Spleen (tissue), 7 donors: Measurements from ENCODE around the gene FCHO2.

Experiments used
- CTCF ChIP-seq, 11 experiments: fragments of 200-600 bp in 7 of 11; fragments of 450-650 bp in 4 of 11; sonication (generic) in 4 of 11; IDR thresholded peaks in 8 of 11; conservative IDR thresholded peaks in 3 of 11; 1 replicate in 7 of 11; 2 replicates in 4 of 11; pipeline versions ENCODE4 v1.4.0 to v1.8.0; 2016 to 2021; ENCODE audit warnings: antibody characterized with exemption in 11 of 11, inconsistent platforms in 4 of 11, mild to moderate bottlenecking in 1 of 11
- POLR2A ChIP-seq, 3 donors: fragments of 450-650 bp; IDR thresholded peaks; one replicate each; pipeline ENCODE4 v1.5.1; 2017; ENCODE audit warnings: antibody characterized with exemption in 3 of 3, mild to moderate bottlenecking in 1 of 3
- POLR2AphosphoS5 ChIP-seq, 3 donors: sonication (generic); formaldehyde crosslinking; IDR thresholded peaks; one replicate each; pipeline ENCODE4 v1.5.1; 2017; ENCODE audit warnings: antibody characterized with exemption in 3 of 3
- donor health status: DM: no; HTN: no; CAD: no; lungs with moderate emphysema.
- donor health status: DM: no; HTN: no; CAD: no.
- donor health status: DM: no; HTN: no; CAD: no.

- TF ChIP-seq POLR2A (IDR thresholded peaks at IDR 0.05): no peak
- TF ChIP-seq CTCF (IDR thresholded peaks at IDR 0.05 in 8 of 11, conservative IDR thresholded peaks at IDR 0.05 in 3 of 11): no peak
- no peak for TF ChIP-seq POLR2AphosphoS5 (IDR thresholded peaks at IDR 0.05)
These were observed 29.9 kb downstream of the FCHO2 start for GRCh38 chr5:72985719-72986118.
